ENCODE measurements around the gene ATRIP.

GRCh38 chr3:48428088-48428571 is 18.4 kb upstream of the ATRIP start:
- TF ChIP-seq, protein P1, sequence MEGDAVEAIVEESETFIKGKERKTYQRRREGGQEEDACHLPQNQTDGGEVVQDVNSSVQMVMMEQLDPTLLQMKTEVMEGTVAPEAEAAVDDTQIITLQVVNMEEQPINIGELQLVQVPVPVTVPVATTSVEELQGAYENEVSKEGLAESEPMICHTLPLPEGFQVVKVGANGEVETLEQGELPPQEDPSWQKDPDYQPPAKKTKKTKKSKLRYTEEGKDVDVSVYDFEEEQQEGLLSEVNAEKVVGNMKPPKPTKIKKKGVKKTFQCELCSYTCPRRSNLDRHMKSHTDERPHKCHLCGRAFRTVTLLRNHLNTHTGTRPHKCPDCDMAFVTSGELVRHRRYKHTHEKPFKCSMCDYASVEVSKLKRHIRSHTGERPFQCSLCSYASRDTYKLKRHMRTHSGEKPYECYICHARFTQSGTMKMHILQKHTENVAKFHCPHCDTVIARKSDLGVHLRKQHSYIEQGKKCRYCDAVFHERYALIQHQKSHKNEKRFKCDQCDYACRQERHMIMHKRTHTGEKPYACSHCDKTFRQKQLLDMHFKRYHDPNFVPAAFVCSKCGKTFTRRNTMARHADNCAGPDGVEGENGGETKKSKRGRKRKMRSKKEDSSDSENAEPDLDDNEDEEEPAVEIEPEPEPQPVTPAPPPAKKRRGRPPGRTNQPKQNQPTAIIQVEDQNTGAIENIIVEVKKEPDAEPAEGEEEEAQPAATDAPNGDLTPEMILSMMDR (IDR thresholded peaks at IDR 0.05) = no peak
- TF ChIP-seq SIN3A (IDR thresholded peaks at IDR 0.05; ENCODE audit: borderline replicate concordance, insufficient read depth, low read depth, low read length) (no peak), POLR2AphosphoS5 (IDR thresholded peaks at IDR 0.05; ENCODE audit: low read depth, low read length) (no peak)

Data from Panc1 (cell line).